HL-60 (cell line): ENCODE measurements around the gene RIOK1.
"Not testable (repeated sequence)": the region's sequence is repeated elsewhere in the genome, so short reads cannot be mapped to it uniquely, and the experiment has no call there.

Experiments used
- DNase-seq, 2 experiments: peaks; one replicate each; pipeline ENCODE4 v3.0.0-alpha.2; 2010 to 2020; ENCODE audit warnings: low read depth in 1 of 2, low spot score in 1 of 2
- H3K27ac ChIP-seq: fragments of 250-450 bp; sonication (Bioruptor Pico); replicated peaks from 2 replicates; pipeline ENCODE4 v1.5.1; 2020; ENCODE audit warnings: mild to moderate bottlenecking, moderate library complexity
- H3K27me3 ChIP-seq: fragments of 250-450 bp; sonication (Bioruptor Pico); 2 replicates; pipeline ENCODE4 v1.5.1; 2021; ENCODE audit warnings: mild to moderate bottlenecking, moderate library complexity; ENCODE audit not compliant: insufficient read depth, poor library complexity, severe bottlenecking
- H3K4me3 ChIP-seq: replicated peaks from 2 replicates; pipeline ENCODE4 v1.5.1; 2011; ENCODE audit warnings: mild to moderate bottlenecking, control low read depth, low read length; ENCODE audit not compliant: insufficient read depth
- GABPA ChIP-seq: IDR thresholded peaks from 2 replicates; pipeline ENCODE4 v1.6.1; 2012; ENCODE audit warnings: low read depth
- POLR2AphosphoS5 ChIP-seq: IDR thresholded peaks from 2 replicates; pipeline ENCODE4 v1.6.1; 2012; ENCODE audit warnings: low read depth
- SPI1 ChIP-seq: IDR thresholded peaks from 2 replicates; pipeline ENCODE4 v1.6.1; 2012; ENCODE audit warnings: low read depth, mild to moderate bottlenecking, borderline replicate concordance
- TF ChIP-seq, protein P1 (sequence below): IDR thresholded peaks from one replicate; pipeline ENCODE4 v1.5.1; 2011; ENCODE audit warnings: low read length, control low read depth, inconsistent platforms; ENCODE audit not compliant: insufficient read depth
- TF ChIP-seq, protein P2 (sequence below): IDR thresholded peaks from 2 replicates; pipeline ENCODE4 v1.6.1; 2012; ENCODE audit warnings: low read depth; ENCODE audit not compliant: insufficient replicate concordance

RIOK1 gene

DNA sequence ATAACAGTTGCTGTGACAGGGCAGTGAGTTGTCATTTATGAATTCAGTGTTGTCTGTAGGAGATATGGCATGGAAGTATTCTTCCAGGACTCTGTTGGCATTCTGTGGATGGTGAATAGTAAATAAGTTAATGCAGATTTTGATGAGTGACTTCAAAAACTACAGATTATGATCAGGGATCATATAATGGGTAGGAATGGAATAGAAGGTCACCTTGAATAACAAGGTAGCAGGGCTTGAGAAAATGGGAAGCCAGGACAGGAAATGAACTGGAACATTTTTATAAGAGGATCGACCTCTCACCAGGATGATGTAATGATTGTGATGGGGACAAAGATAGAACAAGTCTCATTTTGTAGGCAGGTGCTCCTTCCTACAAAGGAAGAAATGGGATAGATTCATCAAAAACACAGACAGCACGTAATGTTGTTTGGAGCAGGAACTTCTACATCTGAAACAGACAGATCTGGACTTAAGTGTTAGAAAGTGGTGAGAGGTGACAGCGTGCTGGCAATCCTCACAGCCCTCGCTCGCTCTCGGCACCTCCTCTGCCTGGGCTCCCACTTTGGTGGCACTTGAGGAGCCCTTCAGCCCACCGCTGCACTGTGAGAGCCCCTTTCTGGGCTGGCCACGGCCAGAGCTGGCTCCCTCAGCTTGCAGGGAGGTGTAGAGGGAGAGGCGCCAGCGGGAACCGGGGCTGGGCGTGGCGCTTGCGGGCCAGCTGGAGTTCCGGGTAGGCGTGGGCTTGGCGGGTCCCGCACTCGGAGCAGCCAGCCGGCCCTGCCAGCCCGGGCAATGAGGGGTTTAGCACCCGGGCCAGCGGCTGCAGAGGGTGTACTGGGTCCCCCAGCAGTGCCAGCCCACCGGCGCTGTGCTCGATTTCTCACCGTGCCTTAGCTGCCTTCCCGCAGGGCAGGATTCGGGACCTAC, 45.8 kb upstream of the RIOK1 start:
- Histone ChIP-seq H3K27ac (no peak overlapping the region), H3K4me3 (no peak overlapping the region), H3K27me3 (no peaks in the 10 kb centered on the region)
- no peak for DNase-seq
- TF ChIP-seq, protein P1, sequence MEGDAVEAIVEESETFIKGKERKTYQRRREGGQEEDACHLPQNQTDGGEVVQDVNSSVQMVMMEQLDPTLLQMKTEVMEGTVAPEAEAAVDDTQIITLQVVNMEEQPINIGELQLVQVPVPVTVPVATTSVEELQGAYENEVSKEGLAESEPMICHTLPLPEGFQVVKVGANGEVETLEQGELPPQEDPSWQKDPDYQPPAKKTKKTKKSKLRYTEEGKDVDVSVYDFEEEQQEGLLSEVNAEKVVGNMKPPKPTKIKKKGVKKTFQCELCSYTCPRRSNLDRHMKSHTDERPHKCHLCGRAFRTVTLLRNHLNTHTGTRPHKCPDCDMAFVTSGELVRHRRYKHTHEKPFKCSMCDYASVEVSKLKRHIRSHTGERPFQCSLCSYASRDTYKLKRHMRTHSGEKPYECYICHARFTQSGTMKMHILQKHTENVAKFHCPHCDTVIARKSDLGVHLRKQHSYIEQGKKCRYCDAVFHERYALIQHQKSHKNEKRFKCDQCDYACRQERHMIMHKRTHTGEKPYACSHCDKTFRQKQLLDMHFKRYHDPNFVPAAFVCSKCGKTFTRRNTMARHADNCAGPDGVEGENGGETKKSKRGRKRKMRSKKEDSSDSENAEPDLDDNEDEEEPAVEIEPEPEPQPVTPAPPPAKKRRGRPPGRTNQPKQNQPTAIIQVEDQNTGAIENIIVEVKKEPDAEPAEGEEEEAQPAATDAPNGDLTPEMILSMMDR: no peak
- no peak for TF ChIP-seq GABPA

DNA sequence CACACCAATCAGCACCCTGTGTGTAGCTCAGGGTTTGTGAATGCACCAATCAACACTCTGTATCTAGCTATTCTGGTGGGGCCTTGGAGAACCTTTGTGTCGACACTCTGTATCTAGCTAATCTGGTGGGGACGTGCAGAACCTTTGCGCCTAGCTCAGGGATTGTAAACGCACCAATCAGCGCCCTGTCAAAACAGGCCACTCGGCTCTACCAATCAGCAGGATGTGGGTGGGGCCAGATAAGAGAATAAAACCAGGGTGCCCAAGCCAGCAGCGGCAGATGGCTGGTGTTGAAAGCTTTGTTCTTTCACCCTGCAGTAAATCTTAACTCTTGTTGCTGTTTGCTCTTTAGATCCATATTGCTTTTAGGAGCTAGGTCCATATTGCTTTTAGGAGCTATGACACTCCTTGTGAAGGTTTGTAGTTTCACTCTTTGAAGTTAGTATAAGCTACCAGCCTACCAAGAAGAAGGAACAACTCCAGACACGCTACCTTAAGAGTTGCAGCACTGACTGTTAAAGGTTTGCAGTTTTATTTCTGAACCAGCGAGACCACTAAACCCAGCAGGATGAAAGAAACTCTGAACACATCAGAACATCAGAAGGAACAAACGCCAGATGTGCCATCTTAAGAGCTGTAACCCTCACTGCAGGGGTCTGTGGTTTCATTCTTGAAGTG, 44.7 kb upstream of the RIOK1 start:
- DNase-seq, H3K4me3 ChIP-seq, H3K27ac ChIP-seq, H3K27me3 ChIP-seq: not testable (repeated sequence)

DNA sequence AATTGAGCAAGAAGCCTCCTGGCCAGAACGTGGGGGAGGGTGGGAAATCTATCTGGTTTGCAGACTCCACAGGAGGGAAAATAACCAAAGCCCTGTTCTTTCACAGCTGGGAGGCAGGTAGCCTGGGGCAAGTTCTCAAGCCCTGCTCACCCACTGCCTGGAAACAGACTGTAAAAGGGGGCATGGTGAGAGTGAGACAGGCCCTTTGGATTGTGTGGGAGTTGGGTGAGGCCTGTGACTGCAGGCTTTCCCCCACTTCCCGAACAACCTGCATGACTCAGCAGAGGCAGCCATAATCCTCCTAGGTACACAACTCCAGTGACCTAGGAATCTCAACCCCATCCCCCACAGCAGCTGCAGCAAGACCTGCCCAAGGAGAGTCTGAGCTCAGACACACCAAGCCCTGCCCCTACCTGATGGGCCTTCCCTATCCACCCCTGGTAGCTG, 42.0 kb upstream of the RIOK1 start:
- peak; percentile 22 to 30 for DNase-seq
- peak overlapping the region; percentile 45 for H3K27ac ChIP-seq
- not testable (repeated sequence) for H3K4me3 ChIP-seq, H3K27me3 ChIP-seq

DNA sequence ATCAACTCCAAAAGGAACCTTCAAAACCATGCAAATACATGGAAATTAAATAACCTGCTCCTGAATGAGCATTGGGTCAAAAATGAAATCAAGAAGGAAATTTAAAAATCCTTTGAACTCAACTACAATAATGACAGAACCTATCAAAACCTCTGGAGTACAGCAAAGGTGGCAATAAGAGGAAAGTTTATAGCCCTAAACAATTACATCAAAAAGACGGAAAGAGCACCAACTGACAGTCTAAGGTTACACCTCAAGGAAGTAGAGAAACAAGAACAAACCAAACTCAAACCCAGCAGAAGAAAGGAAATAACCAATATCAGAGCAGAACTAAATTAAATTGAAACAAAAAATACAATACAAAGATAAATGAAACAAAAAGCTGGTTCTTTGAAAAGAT, 39.0 kb upstream of the RIOK1 start:
- H3K27me3 ChIP-seq, DNase-seq, H3K27ac ChIP-seq, H3K4me3 ChIP-seq: not testable (repeated sequence)

DNA sequence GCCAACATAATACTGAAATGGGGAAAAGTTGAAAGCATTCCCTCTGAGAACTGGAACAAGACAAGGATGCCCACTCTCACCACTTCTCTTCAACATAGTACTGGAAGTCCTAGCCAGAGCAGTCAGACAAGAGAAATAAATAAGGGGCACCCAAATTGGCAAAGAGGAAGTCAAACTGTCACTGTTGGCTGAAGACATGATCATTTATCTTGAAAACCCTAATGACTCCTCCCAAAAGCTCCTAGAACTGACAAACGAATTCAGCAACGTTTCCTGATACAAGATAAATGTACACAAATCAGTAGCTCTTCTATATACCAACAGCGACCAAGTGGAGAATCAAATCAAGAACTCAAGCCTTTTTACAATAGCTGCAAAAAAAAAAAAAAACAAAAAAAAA, 37.7 kb upstream of the RIOK1 start:
- not testable (repeated sequence) for DNase-seq, H3K27me3 ChIP-seq, H3K27ac ChIP-seq, H3K4me3 ChIP-seq
- TF ChIP-seq SPI1: peak; percentile 43; the same call in 1 of the 2 replicates

DNA sequence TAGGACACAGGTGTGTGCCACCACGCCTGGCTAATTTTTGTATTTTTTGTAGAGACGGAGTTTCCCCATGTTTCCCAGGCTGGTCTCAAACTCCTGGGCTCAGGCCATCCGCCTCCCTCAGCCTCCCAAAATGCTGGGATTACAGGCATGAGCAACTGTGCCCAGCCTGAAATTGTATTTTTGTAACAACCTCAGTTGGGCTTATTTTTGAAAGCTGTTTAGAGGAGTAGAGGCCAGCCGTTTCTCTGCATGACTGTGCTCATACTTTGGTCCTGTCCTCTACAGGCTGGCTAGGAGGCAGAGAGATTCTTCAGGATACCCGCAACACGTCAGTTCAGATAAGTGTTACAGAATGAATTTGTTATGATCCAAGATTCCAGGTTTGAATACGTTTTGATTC, 22.2 kb upstream of the RIOK1 start:
- H3K27ac ChIP-seq: no peak overlapping the region
- TF ChIP-seq, protein P1: no peak
- TF ChIP-seq, protein P2, sequence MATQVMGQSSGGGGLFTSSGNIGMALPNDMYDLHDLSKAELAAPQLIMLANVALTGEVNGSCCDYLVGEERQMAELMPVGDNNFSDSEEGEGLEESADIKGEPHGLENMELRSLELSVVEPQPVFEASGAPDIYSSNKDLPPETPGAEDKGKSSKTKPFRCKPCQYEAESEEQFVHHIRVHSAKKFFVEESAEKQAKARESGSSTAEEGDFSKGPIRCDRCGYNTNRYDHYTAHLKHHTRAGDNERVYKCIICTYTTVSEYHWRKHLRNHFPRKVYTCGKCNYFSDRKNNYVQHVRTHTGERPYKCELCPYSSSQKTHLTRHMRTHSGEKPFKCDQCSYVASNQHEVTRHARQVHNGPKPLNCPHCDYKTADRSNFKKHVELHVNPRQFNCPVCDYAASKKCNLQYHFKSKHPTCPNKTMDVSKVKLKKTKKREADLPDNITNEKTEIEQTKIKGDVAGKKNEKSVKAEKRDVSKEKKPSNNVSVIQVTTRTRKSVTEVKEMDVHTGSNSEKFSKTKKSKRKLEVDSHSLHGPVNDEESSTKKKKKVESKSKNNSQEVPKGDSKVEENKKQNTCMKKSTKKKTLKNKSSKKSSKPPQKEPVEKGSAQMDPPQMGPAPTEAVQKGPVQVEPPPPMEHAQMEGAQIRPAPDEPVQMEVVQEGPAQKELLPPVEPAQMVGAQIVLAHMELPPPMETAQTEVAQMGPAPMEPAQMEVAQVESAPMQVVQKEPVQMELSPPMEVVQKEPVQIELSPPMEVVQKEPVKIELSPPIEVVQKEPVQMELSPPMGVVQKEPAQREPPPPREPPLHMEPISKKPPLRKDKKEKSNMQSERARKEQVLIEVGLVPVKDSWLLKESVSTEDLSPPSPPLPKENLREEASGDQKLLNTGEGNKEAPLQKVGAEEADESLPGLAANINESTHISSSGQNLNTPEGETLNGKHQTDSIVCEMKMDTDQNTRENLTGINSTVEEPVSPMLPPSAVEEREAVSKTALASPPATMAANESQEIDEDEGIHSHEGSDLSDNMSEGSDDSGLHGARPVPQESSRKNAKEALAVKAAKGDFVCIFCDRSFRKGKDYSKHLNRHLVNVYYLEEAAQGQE: no peak
- TF ChIP-seq POLR2AphosphoS5 (no peak), SPI1 (no peak), GABPA (no peak)

More for the DNA sequence above, 22.2 kb upstream of the RIOK1 start:
- no peak for DNase-seq
- no peaks in the 10 kb centered on the region for H3K27me3 ChIP-seq
- no peak overlapping the region for H3K4me3 ChIP-seq
